Activated T-cell treated with anti-CD3 and anti-CD28 coated beads for 4 hours (primary cell): ENCODE data around the gene PRRX2.
A peak's percentile ranks its signal among the peaks of the same experiment; 100 is the strongest.

Experiments used
- DNase-seq: peaks from one replicate; pipeline ENCODE4 v3.0.0-alpha.2; 2020

Gene PRRX2

GRCh38 chr9:129712634-129713401, 47.4 kb downstream of the PRRX2 start:
- no peak for DNase-seq

GRCh38 chr9:129713402-129713679, 47.9 kb downstream of the PRRX2 start:
- no peak for DNase-seq

- DNase-seq = no peak
Measured at GRCh38 chr9:129714511-129715061, 49.1 kb downstream of the PRRX2 start.

GRCh38 chr9:129716091-129716490, 50.6 kb downstream of the PRRX2 start:
- DNase-seq = no peak

GRCh38 chr9:129717991-129718390, 52.5 kb downstream of the PRRX2 start:
- DNase-seq = no peak

GRCh38 chr9:129718647-129719046, 53.2 kb downstream of the PRRX2 start:
- no peak for DNase-seq

- no peak for DNase-seq
Measured at GRCh38 chr9:129719135-129719534, 53.7 kb downstream of the PRRX2 start.

- no peak for DNase-seq
Measured at GRCh38 chr9:129720181-129720864, 54.9 kb downstream of the PRRX2 start.

- DNase-seq = no peak
Measured at GRCh38 chr9:129720865-129721545, 55.6 kb downstream of the PRRX2 start.

- no peak for DNase-seq
Measured at GRCh38 chr9:129722913-129723312, 57.5 kb downstream of the PRRX2 start.

- no peak for DNase-seq
Measured at GRCh38 chr9:129724456-129725190, 59.2 kb downstream of the PRRX2 start.

GRCh38 chr9:129725795-129726251, 60.4 kb downstream of the PRRX2 start:
- DNase-seq = no peak

- DNase-seq = peak; percentile 41
Measured at GRCh38 chr9:129726322-129727160, 61.1 kb downstream of the PRRX2 start.

- DNase-seq = no peak
Measured at GRCh38 chr9:129728744-129729143, 63.3 kb downstream of the PRRX2 start.

- no peak for DNase-seq
Measured at GRCh38 chr9:129731477-129732085, 66.1 kb downstream of the PRRX2 start.

- no peak for DNase-seq
Measured at GRCh38 chr9:129732100-129732499, 66.7 kb downstream of the PRRX2 start.

- DNase-seq = no peak
Measured at GRCh38 chr9:129732946-129733631, 67.6 kb downstream of the PRRX2 start.

- no peak for DNase-seq
Measured at GRCh38 chr9:129733632-129733953, 68.1 kb downstream of the PRRX2 start.

GRCh38 chr9:129735546-129735945, 70.1 kb downstream of the PRRX2 start:
- DNase-seq = no peak

- DNase-seq = no peak
Measured at GRCh38 chr9:129736334-129736733, 70.9 kb downstream of the PRRX2 start.
